ENCODE data around the gene C1QC.
"Not testable (repeated sequence)": the region's sequence is repeated elsewhere in the genome, so short reads cannot be mapped to it uniquely, and the experiment has no call there.

The C1QC gene

DNA sequence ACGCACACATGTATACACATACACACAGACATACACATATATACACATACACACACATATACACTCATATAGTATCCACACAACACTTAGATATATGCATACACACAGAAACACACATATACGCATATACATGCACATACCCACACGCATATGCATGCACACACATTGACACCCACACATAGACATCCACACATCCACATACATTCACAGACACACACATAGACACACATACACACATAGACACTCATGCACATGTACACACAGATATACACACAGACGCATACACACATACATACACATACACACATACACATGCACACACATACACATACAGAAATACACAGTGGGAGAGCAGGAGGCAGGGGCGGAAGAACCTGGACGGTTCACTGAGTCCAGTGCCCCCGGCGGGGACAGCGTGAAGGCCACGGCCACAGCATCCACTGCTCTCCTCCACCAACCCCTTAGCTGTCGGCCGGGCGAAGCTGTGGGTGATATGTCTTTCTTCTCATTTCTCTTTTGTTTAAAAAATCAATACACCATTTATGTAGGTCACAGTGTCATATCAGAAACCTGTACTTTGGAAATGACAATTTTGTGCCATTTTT, 6.8 kb downstream of the C1QC start:
- DNase-seq (ENCODE audit: low read depth in 3 of 3) = no peak

DNA sequence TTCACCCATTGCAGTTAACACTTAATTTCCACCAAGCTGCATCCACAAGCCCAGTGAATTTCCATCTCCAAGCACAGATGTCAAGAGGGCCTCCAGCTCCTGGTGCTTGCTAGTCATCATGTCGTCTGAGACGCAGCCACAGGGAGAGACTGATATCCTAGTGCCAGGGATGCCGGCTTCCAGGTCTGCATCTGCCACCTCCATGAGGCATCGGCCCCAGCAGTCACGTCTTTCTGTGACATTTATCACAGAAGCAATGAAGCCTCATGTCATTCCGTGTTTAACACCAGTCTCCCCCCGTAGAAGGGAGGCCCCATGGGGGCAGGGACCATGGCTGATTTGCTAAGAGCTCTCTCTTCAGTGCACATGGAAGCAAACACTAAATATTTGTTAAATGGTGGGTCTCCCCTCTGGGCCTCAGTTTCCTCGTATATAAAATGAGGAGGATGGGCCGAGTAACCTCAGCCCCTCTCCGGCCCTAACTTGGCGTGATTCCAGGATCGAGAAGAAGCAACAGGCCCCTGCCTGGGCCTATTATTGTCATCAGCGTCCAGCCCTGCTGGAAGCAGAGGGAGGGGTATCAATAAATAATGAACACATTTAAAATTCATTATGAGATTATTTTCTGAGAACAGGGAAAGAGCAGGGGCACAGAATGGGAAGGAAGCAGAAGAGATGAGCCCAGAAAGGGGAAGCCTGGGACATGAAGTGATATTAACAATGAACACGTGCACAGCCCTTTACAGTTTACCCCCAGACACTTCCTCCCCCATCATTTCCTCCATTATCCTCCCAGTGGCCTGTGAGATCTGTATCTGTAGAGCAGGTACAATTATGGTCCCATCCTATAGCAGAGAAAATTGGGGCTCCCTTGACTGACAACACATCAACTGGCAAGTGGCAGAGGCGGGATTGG, 8.8 kb downstream of the C1QC start:
- no peak for DNase-seq (ENCODE audit: low read depth in 3 of 3)

DNA sequence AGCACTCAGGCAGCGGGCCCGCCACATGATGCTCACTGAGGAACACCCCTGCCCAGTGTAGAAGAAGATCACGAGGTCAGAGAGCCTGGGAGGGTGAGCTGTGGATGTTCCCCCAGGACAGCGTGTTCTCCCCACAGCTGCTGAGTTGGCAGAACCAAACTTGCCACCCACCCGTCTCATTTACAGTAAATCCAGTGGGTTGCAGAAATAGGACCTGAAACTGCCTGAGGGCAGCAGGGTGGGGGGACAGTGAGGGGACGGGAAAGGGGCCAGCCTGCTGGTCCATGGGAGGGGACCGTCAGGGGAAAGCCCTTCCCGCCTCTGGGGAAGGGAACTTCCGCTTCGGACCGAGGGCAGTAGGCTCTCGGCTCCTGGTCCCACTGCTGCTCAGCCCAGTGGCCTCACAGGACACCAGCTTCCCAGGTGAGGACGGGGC, 9.5 kb downstream of the C1QC start, which contains the start of gene C1QB:
Gene C1QB, plus strand, starts transcription at position 356 of the 436 bp plus-strand sequence. CDS start 6,227 bp downstream, outside the sequence.
- DNase-seq (ENCODE audit: low read depth in 3 of 3) = no peak

DNA sequence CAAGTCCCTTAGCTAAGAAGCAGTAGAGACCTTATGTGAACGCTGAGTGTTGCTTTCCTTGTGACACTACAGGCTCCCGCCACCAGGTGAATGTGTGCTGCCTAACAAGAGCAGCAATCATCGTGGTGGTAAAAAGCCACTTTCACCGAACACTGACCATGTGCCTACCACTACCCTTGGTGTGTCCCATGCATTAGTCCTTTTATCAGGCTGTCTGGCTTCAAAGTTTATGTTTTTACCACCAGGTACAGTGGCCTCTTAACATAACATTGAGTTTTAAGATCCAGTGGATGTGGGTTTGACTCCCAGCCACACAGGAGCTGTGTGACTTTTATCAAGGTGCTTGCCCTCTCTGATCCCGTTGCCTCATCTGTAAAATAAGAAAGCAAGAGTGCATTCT, 11.3 kb downstream of the C1QC start:
- no peak for DNase-seq (ENCODE audit: low read depth in 3 of 3)

DNA sequence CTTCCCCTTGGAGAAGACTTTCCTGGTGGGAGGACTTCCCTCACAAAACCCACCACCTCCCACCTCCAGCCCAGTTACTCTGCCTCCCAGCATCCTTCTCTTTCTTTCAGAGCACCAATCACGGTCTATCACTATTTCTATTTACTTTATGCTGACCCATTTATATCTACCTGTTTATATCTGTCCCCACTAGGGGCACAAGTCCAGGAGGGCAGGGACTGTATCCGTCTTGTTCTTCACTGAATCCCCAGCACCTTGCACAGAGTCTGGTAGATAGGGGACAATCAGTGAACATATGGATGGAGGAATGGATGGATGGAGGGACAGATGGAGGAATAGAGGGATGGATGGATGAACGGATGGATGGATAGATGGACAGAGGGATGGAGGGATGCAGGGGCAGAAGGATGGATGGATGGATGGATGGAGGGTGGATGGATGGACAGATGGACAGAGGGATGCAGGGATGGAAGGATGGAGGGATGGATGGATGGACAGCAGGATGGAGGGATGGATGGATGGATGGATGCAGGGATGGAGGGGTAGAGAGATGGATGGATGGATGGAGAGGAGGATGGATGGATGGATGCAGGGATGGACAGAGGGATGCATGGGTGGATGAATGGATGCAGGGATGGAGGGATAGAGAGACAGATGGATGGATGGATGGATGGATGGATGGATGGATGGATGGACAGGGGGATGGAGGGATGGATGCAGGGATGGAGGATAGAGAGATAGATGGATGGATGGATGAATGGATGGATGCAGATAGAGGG, 15.1 kb downstream of the C1QC start:
- no peak for DNase-seq (ENCODE audit: low read depth in 3 of 3)

DNA sequence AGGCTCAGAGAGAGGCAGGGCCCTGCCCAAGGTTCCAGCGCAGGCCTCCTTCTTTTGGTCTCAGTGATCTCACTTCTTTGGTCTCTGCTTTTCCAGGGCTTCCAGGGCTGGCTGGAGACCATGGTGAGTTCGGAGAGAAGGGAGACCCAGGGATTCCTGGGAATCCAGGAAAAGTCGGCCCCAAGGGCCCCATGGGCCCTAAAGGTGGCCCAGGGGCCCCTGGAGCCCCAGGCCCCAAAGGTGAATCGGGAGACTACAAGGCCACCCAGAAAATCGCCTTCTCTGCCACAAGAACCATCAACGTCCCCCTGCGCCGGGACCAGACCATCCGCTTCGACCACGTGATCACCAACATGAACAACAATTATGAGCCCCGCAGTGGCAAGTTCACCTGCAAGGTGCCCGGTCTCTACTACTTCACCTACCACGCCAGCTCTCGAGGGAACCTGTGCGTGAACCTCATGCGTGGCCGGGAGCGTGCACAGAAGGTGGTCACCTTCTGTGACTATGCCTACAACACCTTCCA, 17.3 kb downstream of the C1QC start:
- DNase-seq (ENCODE audit: low read depth in 3 of 3) = no peak

DNA sequence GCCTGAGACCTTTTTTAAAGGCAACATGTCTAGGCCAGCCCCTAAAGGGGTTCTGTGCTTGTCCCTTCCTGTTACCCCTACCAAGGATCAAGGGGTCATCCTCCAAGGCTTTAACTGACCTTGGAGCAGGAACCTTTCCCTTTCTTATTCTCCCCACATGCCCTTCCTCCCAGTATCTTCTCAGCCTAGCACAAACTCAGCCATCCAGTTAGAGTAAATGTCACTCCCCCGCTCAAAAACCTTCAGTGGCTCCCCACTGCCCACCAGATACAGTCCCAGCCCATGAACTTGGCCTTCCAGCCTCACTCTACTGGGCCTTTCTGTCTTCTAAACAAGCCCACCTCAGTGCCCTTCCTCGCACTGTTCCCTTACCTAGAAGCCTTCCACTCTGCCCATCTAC, 18.4 kb downstream of the C1QC start:
- no peak for DNase-seq (ENCODE audit: low read depth in 3 of 3)

DNA sequence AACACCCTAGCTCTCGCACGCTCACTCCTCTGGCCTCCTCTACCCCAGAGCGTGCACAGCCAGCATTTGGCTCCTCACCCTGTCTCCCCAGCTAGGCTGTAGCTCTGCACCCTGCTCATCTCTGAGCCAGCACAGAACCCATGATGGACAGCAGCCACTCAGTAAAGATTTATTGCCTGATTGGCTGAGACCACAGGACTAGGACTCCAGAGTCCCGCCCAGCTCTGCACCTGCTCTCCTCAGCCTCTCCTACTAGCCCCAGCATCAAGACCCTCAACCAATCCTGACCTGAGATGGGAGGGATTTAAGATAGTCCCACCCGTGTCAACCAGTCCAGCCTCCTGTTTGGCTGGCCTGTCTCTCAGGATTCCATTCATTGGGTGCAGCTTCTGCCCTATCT, 18.9 kb downstream of the C1QC start:
- no peak for DNase-seq (ENCODE audit: low read depth in 3 of 3)

DNA sequence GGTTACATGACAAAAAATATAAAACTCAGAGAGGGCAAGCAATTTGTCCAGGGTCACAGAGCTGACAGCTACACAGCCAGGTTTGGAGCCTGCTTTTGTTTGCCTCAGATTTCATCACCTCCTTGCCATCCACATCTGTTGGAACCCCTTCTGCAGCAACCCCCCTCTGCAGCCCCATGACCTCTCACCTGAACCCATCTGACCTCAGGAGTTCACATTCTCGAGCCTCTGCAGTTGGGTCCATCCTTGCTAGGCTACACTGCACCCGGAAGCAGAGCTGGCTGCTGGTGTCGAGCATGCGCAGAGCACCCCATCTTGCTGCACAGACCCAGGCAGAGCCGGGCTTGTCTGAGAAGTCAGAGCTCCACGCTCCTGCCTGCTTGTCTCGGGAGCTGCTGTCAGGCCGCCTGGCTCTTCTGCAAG, 19.6 kb downstream of the C1QC start:
- no peak for DNase-seq (ENCODE audit: low read depth in 3 of 3)

DNA sequence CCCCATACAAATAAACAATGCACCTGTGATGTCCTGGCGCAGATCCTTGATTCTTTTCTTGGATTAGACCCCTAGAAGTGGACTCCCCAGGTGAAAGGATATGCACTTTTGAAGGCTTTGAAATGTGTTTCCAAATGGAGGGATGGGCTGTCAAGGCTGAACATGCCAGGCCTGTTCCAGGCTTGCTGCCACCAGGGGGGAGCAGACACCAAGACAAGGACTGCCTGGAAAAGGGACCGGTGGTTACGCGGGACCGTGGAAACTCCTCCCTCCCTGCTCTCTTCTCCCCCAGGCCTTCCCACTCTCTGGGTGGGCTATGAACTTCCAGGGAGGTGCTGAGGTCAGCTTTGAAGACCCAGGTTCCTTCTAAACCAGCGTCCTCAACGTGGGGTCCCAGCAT, 22.3 kb downstream of the C1QC start:
- DNase-seq (ENCODE audit: low read depth in 3 of 3) = no peak

DNA sequence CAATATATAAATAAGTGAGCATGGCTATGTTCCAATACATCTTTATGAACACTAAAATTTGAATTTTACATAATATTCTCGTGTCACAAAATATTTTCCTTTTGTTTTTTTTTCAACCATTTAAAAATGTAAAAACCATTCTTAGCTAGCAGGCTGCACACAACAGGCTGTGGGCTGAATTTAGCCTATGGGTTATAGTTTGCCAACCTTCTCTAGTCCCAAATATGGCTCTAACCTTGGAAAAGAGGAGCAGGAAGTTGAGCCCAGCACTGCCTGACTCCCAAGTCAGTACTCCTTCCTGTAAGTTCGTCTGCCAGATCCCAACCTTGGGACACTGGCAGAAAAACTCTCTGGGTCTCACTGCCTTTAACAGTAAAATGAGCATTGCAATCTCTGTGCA, 23.0 kb downstream of the C1QC start:
- DNase-seq (ENCODE audit: low read depth in 3 of 3) = no peak

DNA sequence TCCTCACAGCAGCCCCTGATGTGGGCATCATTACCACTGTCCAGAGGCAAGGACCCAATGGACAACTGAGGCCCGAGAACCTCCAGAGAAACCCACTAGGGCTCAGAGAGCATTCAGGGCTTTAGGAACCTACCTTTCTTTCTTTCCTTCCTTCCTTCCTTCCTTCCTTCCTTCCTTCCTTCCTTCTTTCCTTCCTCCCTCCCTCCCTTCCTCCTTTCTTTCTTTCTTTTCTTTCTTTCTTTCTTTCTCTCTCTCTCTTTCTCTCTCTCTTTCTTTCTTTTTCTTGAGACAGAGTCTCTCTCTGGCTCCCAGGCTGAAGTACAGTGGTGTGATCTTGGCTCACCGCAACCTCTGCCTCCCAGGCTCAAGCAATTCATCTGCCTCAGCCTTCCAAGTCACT, 25.4 kb downstream of the C1QC start:
- DNase-seq (ENCODE audit: low read depth in 3 of 3) = not testable (repeated sequence)

DNA sequence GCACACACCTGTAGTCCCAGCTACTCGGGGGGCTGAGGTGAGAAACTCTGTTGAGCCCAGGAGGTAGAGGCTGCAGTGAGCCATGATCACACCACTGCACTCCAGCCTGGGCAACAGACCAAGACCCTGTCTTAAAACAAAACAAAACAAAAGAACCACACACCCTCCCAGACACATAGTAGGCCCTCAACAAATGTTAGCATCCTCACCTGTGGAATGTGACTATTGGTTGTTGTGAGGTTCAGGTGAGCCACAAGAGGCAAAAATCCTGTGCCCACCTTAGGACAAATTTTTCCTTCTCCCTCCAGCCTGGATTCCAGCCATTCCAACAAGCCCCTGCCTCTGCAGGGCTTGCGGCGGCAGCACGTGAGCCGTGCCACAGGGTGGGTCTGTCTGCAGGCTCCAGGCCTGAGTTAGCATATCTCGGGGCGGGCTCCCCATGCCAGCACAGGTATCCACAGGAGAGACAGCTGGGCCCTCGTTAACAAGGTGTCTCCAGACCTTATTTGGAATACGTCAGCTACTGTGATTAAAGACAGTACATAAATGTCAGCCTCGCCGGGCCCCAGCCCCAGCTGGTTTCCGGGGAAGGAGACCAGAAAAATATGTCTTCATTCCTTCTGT, 27.0 kb downstream of the C1QC start:
- DNase-seq (ENCODE audit: low read depth in 3 of 3) = no peak

DNA sequence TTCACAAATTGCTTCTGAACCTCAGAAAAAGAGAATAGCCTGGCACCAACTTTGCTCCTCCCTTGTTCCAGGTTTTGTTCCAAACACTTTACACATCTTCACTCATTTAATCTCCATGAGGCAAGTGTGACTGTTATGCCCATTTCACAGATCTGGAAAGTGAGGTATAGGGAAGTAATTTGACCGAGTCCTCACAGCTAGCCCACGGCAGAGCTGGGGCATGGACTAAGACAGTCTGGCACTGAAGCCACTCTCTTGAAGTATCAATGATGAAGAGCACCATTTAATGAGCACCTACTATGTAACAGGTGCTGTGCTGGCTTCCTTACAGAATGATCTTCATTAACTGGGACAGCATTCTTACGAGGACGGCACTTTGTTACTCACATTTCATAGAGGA, 28.6 kb downstream of the C1QC start:
- DNase-seq (ENCODE audit: low read depth in 3 of 3) = no peak

DNA sequence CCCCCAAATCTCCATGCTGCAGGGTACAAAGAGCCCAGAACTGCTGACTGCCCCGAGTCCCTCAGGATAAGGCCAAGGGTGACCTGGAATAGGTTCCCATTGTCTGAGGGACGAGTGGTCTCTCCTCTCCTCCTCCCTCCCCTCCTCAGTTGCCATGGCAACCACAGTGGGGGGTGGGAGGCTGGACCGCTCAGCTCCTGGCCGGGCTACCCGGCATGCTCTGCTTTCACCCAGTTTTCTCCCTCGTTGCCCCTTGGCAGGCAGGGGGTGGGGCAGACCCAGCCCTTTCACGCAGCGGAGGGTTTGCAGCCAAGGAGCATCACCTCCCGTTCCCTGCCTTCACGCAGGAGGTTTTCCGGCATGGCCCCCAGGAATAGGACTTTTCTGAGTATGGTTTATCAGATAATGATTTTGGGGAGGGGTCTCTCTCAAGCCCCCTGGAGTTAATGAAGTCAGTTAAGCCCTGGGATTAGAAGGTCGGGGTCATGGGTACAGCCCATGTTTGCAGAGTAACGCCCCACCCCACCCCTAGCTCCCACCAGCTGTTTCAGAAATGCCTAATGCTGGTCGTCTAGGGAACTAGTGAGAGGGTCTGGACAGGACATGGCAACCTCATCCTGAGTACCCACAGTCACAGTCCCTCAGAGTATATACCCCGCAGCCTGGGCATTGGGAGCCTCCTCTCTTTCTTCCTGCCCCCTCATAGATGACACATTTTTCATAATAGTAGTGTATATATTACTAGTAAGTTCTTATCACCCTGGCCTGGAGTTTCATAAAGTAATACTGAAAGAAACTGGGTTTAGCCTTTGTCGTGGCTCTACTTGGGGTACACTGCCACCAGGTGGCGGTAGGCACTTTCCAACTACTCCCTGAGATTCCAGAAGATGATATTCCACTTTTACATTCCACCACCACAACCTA, 30.3 kb downstream of the C1QC start:
- DNase-seq (ENCODE audit: low read depth in 3 of 3) = peak in 1 of 3 experiments; percentile 25

DNA sequence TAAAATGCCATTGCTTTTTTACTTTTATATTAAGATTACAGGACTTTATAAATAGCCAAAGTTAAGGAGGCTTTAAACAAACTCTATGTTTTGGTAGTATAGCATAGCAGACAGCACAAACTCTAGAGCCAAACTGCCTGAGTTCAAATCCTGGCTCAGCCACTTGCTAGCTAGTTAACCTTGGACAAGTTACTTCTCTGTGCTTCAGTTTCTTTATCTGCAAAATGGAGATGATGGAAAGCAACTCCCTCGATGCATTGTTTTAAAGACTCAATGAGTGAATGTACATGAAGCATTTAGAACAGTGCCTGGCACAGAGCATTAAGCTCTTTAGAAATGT, 30.9 kb downstream of the C1QC start:
- no peak for DNase-seq (ENCODE audit: low read depth in 3 of 3)

DNA sequence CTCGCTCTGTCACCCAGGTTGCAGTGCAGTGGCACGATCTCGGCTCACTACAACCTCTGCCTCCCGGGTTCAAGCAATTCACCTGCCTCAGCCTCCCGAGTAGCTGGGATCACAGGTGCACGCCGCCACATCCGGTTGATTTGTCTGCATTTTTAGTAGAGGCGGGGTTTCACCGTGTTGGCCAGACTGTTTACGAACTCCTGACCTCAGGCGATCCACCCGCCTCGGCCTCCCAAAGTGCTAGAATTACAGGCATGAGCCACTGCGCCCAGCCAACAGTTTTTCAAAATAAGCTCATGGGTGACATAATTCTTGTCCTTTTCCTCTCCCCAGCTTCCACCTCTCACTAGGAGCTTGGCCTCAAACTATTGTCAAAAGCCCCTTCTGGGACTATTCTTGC, 32.7 kb downstream of the C1QC start:
- not testable (repeated sequence) for DNase-seq (ENCODE audit: low read depth in 3 of 3)

DNA sequence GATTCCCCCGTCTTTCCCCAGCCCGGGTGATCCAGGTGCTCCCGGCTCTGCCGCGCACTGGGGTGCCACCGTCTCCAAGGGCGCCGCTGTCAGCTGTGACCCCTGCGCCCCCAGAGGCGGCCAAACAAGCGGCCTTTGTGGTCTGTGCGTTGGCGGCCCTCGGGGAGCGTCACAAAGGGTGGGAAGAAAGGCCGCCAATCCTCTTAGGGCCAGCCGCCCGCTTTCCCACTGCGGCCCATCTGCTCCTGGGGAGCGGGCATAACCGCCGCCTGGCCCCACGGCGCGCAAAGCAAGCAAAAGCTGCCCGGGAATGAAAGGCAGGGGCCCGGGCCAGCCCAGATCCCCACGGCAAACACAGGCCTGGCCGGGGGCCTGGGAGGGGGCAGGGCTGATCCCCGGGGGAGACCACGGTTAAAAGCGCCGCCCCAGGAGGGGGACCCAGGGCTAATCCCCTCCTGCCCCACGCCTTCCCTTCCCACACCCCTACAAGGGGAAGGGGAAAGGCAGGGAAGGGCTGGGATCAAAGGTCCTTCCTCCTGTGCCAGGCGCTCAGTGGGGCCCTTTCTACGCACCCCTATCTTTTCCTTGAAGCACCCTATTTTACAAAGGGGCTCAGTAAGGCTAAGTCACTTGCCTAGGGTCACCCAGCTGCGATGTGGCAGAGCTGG, 33.6 kb downstream of the C1QC start:
- DNase-seq (ENCODE audit: low read depth in 3 of 3) = no peak

DNA sequence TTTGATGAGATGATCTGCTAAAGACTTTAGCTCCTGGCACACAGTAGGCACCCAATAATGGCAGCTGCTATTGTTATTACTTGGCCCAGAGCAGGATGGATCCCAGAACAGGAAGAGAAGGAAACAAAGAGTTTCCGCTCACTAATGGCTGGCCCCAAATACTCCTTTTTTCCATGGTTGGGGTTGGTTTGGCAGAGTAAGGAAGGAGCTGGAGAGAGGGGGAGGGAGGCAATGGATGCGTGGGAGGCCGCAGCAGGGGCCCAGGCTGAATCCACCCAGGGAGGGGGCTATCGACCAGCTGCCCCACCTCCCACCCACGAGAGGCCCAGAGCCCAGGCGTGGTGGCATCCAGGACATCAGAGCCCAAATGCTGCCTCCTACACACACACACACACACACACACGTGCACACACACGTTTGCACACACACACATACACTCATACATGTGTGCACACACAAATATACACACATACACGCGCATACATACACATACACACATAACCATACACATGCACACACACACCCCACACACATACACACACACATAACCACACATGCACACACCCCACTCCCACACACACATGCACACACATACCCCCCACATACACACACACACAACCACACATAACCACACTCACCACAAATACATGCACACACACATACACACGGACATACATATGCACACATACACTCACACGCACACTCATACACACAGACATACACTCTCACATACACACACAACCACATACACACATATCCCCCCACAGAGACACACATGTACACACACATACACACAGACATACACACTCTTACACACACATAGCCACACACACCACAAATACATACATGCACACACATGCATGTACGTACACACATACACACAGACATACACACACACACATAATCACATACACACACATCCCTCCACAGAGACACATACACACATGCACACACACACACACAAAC, 34.8 kb downstream of the C1QC start:
- no peak for DNase-seq (ENCODE audit: low read depth in 3 of 3)

Data from stimulated activated CD4-positive, alpha-beta T cell treated with anti-CD3 and anti-CD28 coated beads, TNF-alpha, amount 100 ng/mL, for 24 hours (primary cell).